A549 (cell line): ENCODE measurements around the gene ZNF335. TPM values are rescaled to one million over a fixed set of nuclear protein-coding genes. Genes with fewer than 3 reads are reported as not detected.

Experiments used
- ATAC-seq, 2 experiments: fragments of 200-7000 bp in 1 of 2; fragments of >200 bp in 1 of 2; cut with Nextera tagmentation in 1 of 2; cut with Tn5 transposase in 1 of 2; 3 replicates each; pipeline versions ENCODE4 v1.8.0 to v1.9.1; 2018 to 2020; ENCODE audit warnings: mild to moderate bottlenecking in 1 of 2, moderate library complexity in 1 of 2
- CTCF ChIA-PET: fragments of 300-600 bp; sonication (Branson Sonifier 250); formaldehyde crosslinking; extraction: SDS; loops from one replicate; lab custom pipeline; 2021; ENCODE audit warnings: antibody characterized with exemption, inconsistent platforms; lab: Yijun Ruan, JAX
- POLR2A ChIA-PET: fragments of 350-600 bp; formaldehyde crosslinking; extraction: SDS; loops from one replicate; lab custom pipeline; 2021; ENCODE audit warnings: antibody characterized with exemption, inconsistent platforms; lab: Yijun Ruan, JAX
- DNase-seq, 2 experiments: peaks; one replicate each; pipeline versions ENCODE4 v3.0.0 to v3.0.0-alpha.2; 2011 to 2016; ENCODE audit warnings: low read depth in 1 of 2, low spot score in 1 of 2
- FAIRE-seq: peaks from 2 replicates; lab custom pipeline; 2011; peaks lifted over from hg19 to GRCh38; lab: Jason Lieb, UNC
- H3K27ac ChIP-seq, 2 experiments: fragments of >200 bp; sonication (Bioruptor Twin); formaldehyde crosslinking; 3 replicates each; pipeline ENCODE4 v1.5.1; 2016 to 2017
- H3K4me1 ChIP-seq: fragments of >200 bp; sonication (Bioruptor Twin); formaldehyde crosslinking; 3 replicates; pipeline ENCODE4 v1.6.1; 2016
- H3K4me2 ChIP-seq: fragments of >200 bp; sonication (Bioruptor Twin); formaldehyde crosslinking; 3 replicates; pipeline ENCODE4 v1.6.1; 2016
- H3K4me3 ChIP-seq: fragments of >200 bp; sonication (Bioruptor Twin); formaldehyde crosslinking; 3 replicates; pipeline ENCODE4 v1.5.1; 2016
- H3K9me3 ChIP-seq: fragments of >200 bp; sonication (Bioruptor Twin); formaldehyde crosslinking; 3 replicates; pipeline ENCODE4 v1.6.1; 2016
- BHLHE40 ChIP-seq: IDR thresholded peaks from 2 replicates; pipeline ENCODE4 v1.6.1; 2012; ENCODE audit warnings: low read depth, low read length, inconsistent platforms
- CHD4 ChIP-seq: fragments of 200-600 bp; sonication (generic); IDR thresholded peaks from 2 replicates; pipeline ENCODE4 v1.6.1; 2016; ENCODE audit warnings: antibody characterized with exemption, mild to moderate bottlenecking, borderline replicate concordance
- EHF ChIP-seq: fragments of 250-450 bp; sonication (Bioruptor Pico); IDR thresholded peaks from 2 replicates; pipeline ENCODE4 v1.5.0; 2020; ENCODE audit warnings: mild to moderate bottlenecking
- EHMT2 ChIP-seq: fragments of 200-600 bp; sonication (generic); IDR thresholded peaks from 2 replicates; pipeline ENCODE4 v1.6.1; 2016; ENCODE audit warnings: antibody characterized with exemption, low read depth, mild to moderate bottlenecking, moderate library complexity
- EP300 ChIP-seq, 2 experiments: fragments of >200 bp; sonication (Bioruptor Twin); formaldehyde crosslinking; IDR thresholded peaks; 2 replicates in 1 of 2; 3 replicates in 1 of 2; pipeline ENCODE4 v1.6.1; 2016 to 2017
- FOSL2 ChIP-seq, 2 experiments: fragments of 450-650 bp in 1 of 2; fragments of >200 bp in 1 of 2; sonication (Bioruptor Twin) in 1 of 2; formaldehyde crosslinking; IDR thresholded peaks; 2 replicates each; pipeline versions ENCODE4 v1.5.0 to v1.6.1; 2016 to 2020; ENCODE audit warnings: mild to moderate bottlenecking in 1 of 2, moderate library complexity in 1 of 2
- GATA3 ChIP-seq: IDR thresholded peaks from 2 replicates; pipeline ENCODE4 v1.6.1; 2012; ENCODE audit warnings: borderline replicate concordance
- HDAC2 ChIP-seq: fragments of 200-600 bp; sonication (generic); IDR thresholded peaks from 2 replicates; pipeline ENCODE4 v1.6.1; 2016
- HEYL ChIP-seq: fragments of 250-450 bp; sonication (Bioruptor Pico); IDR thresholded peaks from 2 replicates; pipeline ENCODE4 v1.8.0; 2021; ENCODE audit warnings: mild to moderate bottlenecking, moderate library complexity
- HOXB13 ChIP-seq: fragments of 250-450 bp; sonication (Bioruptor Pico); IDR thresholded peaks from 2 replicates; pipeline ENCODE4 v1.5.0; 2020; ENCODE audit warnings: low read depth, mild to moderate bottlenecking, moderate library complexity
- JUN ChIP-seq, 2 experiments: fragments of >200 bp; sonication (Bioruptor Twin); formaldehyde crosslinking; IDR thresholded peaks; 2 replicates in 1 of 2; 3 replicates in 1 of 2; pipeline ENCODE4 v1.6.1; 2016 to 2017
- JUNB ChIP-seq: fragments of >200 bp; sonication (Bioruptor Twin); formaldehyde crosslinking; IDR thresholded peaks from 2 replicates; pipeline ENCODE4 v1.6.1; 2016
- KDM5A ChIP-seq: fragments of 200-600 bp; sonication (generic); IDR thresholded peaks from 2 replicates; pipeline ENCODE4 v1.6.1; 2016; ENCODE audit warnings: antibody characterized with exemption, mild to moderate bottlenecking
- NFE2L2 ChIP-seq: fragments of 150-350 bp; conservative IDR thresholded peaks from 2 replicates; pipeline ENCODE4 v1.6.1; 2014; ENCODE audit warnings: low read length
- PHF8 ChIP-seq: fragments of 200-600 bp; sonication (generic); IDR thresholded peaks from 2 replicates; pipeline ENCODE4 v1.6.1; 2016; ENCODE audit warnings: low read depth, mild to moderate bottlenecking, antibody characterized with exemption, moderate library complexity, borderline replicate concordance
- RAD21 ChIP-seq, 2 experiments: fragments of >200 bp in 1 of 2; sonication (Bioruptor Twin) in 1 of 2; formaldehyde crosslinking in 1 of 2; IDR thresholded peaks in 1 of 2; conservative IDR thresholded peaks in 1 of 2; 2 replicates in 1 of 2; 3 replicates in 1 of 2; pipeline ENCODE4 v1.6.1; 2012 to 2018; ENCODE audit warnings: inconsistent platforms in 1 of 2
- RNF2 ChIP-seq: fragments of 200-600 bp; sonication (generic); IDR thresholded peaks from 2 replicates; pipeline ENCODE4 v1.6.1; 2016; ENCODE audit warnings: low read depth, mild to moderate bottlenecking, antibody characterized with exemption, moderate library complexity, borderline replicate concordance
- TP53 ChIP-seq: fragments of 250-450 bp; sonication (Bioruptor Pico); IDR thresholded peaks from 2 replicates; pipeline ENCODE4 v1.5.0; 2021; ENCODE audit warnings: mild to moderate bottlenecking, moderate library complexity
- ZNF302 ChIP-seq: fragments of 250-450 bp; sonication (Bioruptor Pico); IDR thresholded peaks from 2 replicates; pipeline ENCODE4 v1.9.0; 2021; ENCODE audit warnings: inconsistent platforms, mild to moderate bottlenecking, moderate library complexity
- ZSCAN20 ChIP-seq: fragments of 250-450 bp; sonication (Bioruptor Pico); IDR thresholded peaks from 2 replicates; pipeline ENCODE4 v1.8.0; 2022; ENCODE audit warnings: mild to moderate bottlenecking, moderate library complexity
- WGBS: methylation state at CpG from one replicate; pipeline ENCODE4 v1.1.6; 2017; ENCODE audit errors: missing lambda C conversion rate; 5-methylcytosine and 5-hydroxymethylcytosine counted together
- polyA plus RNA-seq, 4 experiments: library from polyadenylated mRNA; depleted of rRNA in 3 of 4; stranded (reverse); fragments of >200 nt; fragmentation: RNase III in 1 of 4; extraction: RNeasy Plus Mini Kit Qiagen cat#74134 plus additional on column Dnase treatment in 1 of 4; gene quantifications; 2 replicates in 3 of 4; 3 replicates in 1 of 4; pipeline ENCODE4 v1.2.3, GENCODE V29; 2011 to 2017
- TF ChIP-seq, protein P1 (sequence below): fragments of 250-450 bp; sonication (Bioruptor Pico); IDR thresholded peaks from 2 replicates; pipeline ENCODE4 v1.5.0; 2021; ENCODE audit warnings: mild to moderate bottlenecking, moderate library complexity, borderline replicate concordance
- TF ChIP-seq, protein P2 (sequence below): fragments of >200 bp; sonication (Bioruptor Twin); formaldehyde crosslinking; IDR thresholded peaks from 3 replicates; pipeline ENCODE4 v1.5.1; 2016
- TF ChIP-seq, protein P3 (sequence below): fragments of 450-650 bp; IDR thresholded peaks from 2 replicates; pipeline ENCODE4 v1.6.1; 2014; ENCODE audit warnings: antibody characterized with exemption
- TF ChIP-seq, protein P4 (sequence below): fragments of >200 bp; sonication (Bioruptor Twin); formaldehyde crosslinking; IDR thresholded peaks from 2 replicates; pipeline ENCODE4 v1.6.1; 2016
- TF ChIP-seq, protein P5 (sequence below): IDR thresholded peaks from 2 replicates; pipeline ENCODE4 v1.6.1; 2012; ENCODE audit warnings: low read depth, borderline replicate concordance

Gene ZNF335
- polyA plus RNA-seq, 2 of the 4 experiments (the other 2 are of a cell fraction): 7.3 to 9.3 TPM

DNA sequence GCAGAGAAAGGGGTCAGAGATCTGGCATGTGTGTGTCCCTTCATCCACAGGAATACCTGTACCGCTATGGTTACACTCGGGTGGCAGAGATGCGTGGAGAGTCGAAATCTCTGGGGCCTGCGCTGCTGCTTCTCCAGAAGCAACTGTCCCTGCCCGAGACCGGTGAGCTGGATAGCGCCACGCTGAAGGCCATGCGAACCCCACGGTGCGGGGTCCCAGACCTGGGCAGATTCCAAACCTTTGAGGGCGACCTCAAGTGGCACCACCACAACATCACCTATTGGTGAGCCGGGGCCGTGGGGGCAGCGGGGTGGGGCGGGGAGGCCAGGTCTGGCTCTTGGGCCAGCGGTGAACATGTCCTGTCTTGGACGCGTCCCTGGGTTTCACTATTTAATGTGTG, 37.8 kb upstream of the ZNF335 start:
- no peaks in the 10 kb centered on the region for H3K9me3 ChIP-seq
- FAIRE-seq (no peak), ATAC-seq (no peak)
- no peak overlapping the region for H3K4me3 ChIP-seq
- CTCF ChIA-PET: interaction anchor here (1.0 to 20.1 kb wide), 4 partner anchors 9 to 40 kb away, joined by 3 to 450 read pairs (median 10); no protein-coding TSS in a partner anchor
- H3K27ac ChIP-seq: no peak overlapping the region
- no peak overlapping the region for H3K4me2 ChIP-seq
- H3K4me1 ChIP-seq: peaks cover 8% of the 10 kb centered on the region
- TF ChIP-seq HOXB13 (CRISPR knock-in tag): no peak
- TF ChIP-seq EHF (CRISPR knock-in tag): no peak
- no peak for TF ChIP-seq PHF8
- no peak for TF ChIP-seq EP300 (IDR thresholded peaks at IDR 0.05)
- TF ChIP-seq EHMT2: no peak
- TF ChIP-seq, protein P1, sequence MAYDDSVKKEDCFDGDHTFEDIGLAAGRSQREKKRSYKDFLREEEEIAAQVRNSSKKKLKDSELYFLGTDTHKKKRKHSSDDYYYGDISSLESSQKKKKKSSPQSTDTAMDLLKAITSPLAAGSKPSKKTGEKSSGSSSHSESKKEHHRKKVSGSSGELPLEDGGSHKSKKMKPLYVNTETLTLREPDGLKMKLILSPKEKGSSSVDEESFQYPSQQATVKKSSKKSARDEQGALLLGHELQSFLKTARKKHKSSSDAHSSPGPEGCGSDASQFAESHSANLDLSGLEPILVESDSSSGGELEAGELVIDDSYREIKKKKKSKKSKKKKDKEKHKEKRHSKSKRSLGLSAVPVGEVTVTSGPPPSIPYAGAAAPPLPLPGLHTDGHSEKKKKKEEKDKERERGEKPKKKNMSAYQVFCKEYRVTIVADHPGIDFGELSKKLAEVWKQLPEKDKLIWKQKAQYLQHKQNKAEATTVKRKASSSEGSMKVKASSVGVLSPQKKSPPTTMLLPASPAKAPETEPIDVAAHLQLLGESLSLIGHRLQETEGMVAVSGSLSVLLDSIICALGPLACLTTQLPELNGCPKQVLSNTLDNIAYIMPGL (CRISPR knock-in tag): no peak
- TF ChIP-seq, protein P2, sequence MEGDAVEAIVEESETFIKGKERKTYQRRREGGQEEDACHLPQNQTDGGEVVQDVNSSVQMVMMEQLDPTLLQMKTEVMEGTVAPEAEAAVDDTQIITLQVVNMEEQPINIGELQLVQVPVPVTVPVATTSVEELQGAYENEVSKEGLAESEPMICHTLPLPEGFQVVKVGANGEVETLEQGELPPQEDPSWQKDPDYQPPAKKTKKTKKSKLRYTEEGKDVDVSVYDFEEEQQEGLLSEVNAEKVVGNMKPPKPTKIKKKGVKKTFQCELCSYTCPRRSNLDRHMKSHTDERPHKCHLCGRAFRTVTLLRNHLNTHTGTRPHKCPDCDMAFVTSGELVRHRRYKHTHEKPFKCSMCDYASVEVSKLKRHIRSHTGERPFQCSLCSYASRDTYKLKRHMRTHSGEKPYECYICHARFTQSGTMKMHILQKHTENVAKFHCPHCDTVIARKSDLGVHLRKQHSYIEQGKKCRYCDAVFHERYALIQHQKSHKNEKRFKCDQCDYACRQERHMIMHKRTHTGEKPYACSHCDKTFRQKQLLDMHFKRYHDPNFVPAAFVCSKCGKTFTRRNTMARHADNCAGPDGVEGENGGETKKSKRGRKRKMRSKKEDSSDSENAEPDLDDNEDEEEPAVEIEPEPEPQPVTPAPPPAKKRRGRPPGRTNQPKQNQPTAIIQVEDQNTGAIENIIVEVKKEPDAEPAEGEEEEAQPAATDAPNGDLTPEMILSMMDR: no peak
- TF ChIP-seq, all 56 proteins: peak for 0
- POLR2A ChIA-PET: no interaction called here
- no peak for DNase-seq
- 75% methylated on average over 14 of the region's 20 CpGs for WGBS

DNA sequence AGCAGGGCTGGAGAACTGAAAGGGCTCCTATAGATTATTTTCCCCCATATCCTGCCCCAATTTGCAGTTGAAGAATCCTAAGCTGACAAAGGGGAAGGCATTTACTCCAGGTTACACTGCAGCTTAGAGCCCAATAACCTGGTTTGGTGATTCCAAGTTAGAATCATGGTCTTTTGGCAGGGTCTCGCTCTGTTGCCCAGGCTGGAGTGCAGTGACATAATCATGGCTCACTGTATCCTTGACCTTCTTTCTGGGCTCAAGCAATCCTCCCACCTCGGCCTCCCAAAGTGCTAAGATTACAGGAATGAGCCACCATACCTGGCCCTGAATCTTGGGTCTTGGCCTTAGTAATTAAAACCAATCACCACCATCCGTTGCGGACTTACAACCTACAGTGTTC, 35.7 kb upstream of the ZNF335 start:
- no peaks in the 10 kb centered on the region for H3K9me3 ChIP-seq
- no peaks in the 10 kb centered on the region for H3K4me1 ChIP-seq
- no peak overlapping the region for H3K27ac ChIP-seq
- no peak overlapping the region for H3K4me2 ChIP-seq
- ATAC-seq (no peak), DNase-seq (no peak), FAIRE-seq (no peak)
- POLR2A ChIA-PET: no interaction called here
- no peak for TF ChIP-seq FOSL2 (IDR thresholded peaks at IDR 0.05)
- TF ChIP-seq FOSL2 (CRISPR knock-in tag; IDR thresholded peaks at IDR 0.05): no peak
- TF ChIP-seq TP53 (CRISPR knock-in tag): no peak
- H3K4me3 ChIP-seq: no peak overlapping the region
- CTCF ChIA-PET: interaction anchor here (1.1 to 20.1 kb wide), 3 partner anchors 11 to 54 kb away, joined by 3 to 450 read pairs (median 13); no protein-coding TSS in a partner anchor
- WGBS: 74% methylated on average over 4 of the region's 4 CpGs

DNA sequence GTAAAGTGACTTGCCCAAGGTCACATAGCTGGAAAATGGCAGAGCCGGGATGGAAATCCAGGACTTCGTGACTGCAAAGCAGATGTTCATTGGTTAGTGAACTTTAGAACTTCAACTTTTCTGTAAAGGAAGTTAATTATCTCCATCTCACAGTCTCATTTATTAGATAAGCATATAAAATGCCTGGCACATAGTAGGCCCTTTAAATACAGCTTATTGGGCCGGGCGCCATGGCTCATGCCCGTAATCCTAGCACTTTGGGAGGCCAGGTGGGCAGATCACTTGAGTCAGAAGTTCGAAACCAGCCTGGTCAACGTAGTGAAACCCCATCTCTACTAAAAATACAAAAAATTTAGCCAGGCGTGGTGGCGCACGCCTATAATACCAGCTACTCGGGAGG, 35.0 kb upstream of the ZNF335 start:
- 77% methylated on average over 11 of the region's 11 CpGs for WGBS
- Histone ChIP-seq H3K4me2 (no peak overlapping the region), H3K9me3 (no peaks in the 10 kb centered on the region), H3K4me3 (no peak overlapping the region), H3K27ac (no peak overlapping the region), H3K4me1 (no peaks in the 10 kb centered on the region)
- no peak for DNase-seq
- CTCF ChIA-PET: interaction anchor here (3.5 to 22.4 kb wide), 3 partner anchors 1 to 12 kb away, joined by 13 to 450 read pairs (median 450); partner anchors contain the start of gene MMP9
- ATAC-seq: no peak
- no peak for FAIRE-seq
- POLR2A ChIA-PET: no interaction called here
- TF ChIP-seq RNF2: no peak
- no peak for TF ChIP-seq EHF (CRISPR knock-in tag)
- TF ChIP-seq, protein P3, sequence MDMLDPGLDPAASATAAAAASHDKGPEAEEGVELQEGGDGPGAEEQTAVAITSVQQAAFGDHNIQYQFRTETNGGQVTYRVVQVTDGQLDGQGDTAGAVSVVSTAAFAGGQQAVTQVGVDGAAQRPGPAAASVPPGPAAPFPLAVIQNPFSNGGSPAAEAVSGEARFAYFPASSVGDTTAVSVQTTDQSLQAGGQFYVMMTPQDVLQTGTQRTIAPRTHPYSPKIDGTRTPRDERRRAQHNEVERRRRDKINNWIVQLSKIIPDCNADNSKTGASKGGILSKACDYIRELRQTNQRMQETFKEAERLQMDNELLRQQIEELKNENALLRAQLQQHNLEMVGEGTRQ: no peak
- no peak for TF ChIP-seq NFE2L2
- TF ChIP-seq ZNF302 (CRISPR knock-in tag): no peak
- TF ChIP-seq, protein P4, sequence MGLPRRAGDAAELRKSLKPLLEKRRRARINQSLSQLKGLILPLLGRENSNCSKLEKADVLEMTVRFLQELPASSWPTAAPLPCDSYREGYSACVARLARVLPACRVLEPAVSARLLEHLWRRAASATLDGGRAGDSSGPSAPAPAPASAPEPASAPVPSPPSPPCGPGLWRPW: no peak
- TF ChIP-seq, protein P2: no peak
- no peak for TF ChIP-seq JUN (IDR thresholded peaks at IDR 0.05)
- no peak for TF ChIP-seq RAD21 (conservative IDR thresholded peaks at IDR 0.05 in 1 of 2, IDR thresholded peaks at IDR 0.05 in 1 of 2)
- no peak for TF ChIP-seq KDM5A
- TF ChIP-seq GATA3: no peak
- TF ChIP-seq HEYL (CRISPR knock-in tag): no peak
- TF ChIP-seq ZSCAN20: no peak
- TF ChIP-seq, protein P5, sequence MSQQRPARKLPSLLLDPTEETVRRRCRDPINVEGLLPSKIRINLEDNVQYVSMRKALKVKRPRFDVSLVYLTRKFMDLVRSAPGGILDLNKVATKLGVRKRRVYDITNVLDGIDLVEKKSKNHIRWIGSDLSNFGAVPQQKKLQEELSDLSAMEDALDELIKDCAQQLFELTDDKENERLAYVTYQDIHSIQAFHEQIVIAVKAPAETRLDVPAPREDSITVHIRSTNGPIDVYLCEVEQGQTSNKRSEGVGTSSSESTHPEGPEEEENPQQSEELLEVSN: no peak
- TF ChIP-seq JUNB: no peak
- no peak for TF ChIP-seq CHD4
- no peak for TF ChIP-seq PHF8
- no peak for TF ChIP-seq HDAC2
- no peak for TF ChIP-seq BHLHE40
